Lower leg skin (tissue), 4 donors: ENCODE data around the gene SCML2. TPM values are rescaled to one million over a fixed set of nuclear protein-coding genes. Genes with fewer than 3 reads are reported as not detected.
A peak's percentile ranks its signal among the peaks of the same experiment; 100 is the strongest.
"Not testable (repeated sequence)": the region's sequence is repeated elsewhere in the genome, so short reads cannot be mapped to it uniquely, and the experiment has no call there.

ENCODE experiments used
- DNase-seq, 2 donors: peaks; one replicate each; pipeline ENCODE4 v3.0.0-alpha.2; 2019; ENCODE audit warnings: low spot score in 2 of 2
- H3K4me3 ChIP-seq: fragments of 200-600 bp; sonication (generic); 2 replicates; pipeline ENCODE4 v1.5.1; 2017; ENCODE audit warnings: mild to moderate bottlenecking, low read depth; ENCODE audit not compliant: poor library complexity, severe bottlenecking
- POLR2A ChIP-seq, 2 donors: fragments of 450-650 bp; IDR thresholded peaks; one replicate each; pipeline ENCODE4 v1.6.1; 2016 to 2017; ENCODE audit warnings: antibody characterized with exemption in 2 of 2, mild to moderate bottlenecking in 1 of 2, moderate library complexity in 1 of 2
- WGBS, 2 donors: methylation state at CpG; one replicate each; pipeline ENCODE4 v1.1.5; 2018; 5-methylcytosine and 5-hydroxymethylcytosine counted together
- intact Hi-C: fragments of 100-400 bp; cut with DNase I; formaldehyde crosslinking; loops from one replicate; pipeline ENCODE4 v1.15.0; 2023; ENCODE audit warnings: low total_unique reads
- total RNA-seq, 4 donors: library from RNA; depleted of rRNA; stranded (reverse); fragments of >200 nt; gene quantifications; one replicate each; pipeline ENCODE4 v1.1.0, GENCODE V29; 2016
- TF ChIP-seq, protein P1 (sequence below), 3 donors: fragments of 450-650 bp; IDR thresholded peaks; one replicate each; pipeline ENCODE4 v1.5.1; 2016; ENCODE audit warnings: antibody characterized with exemption in 3 of 3, mild to moderate bottlenecking in 3 of 3, moderate library complexity in 2 of 3

The SCML2 gene
- total RNA-seq, 4 donors from 2014 or later = 1.9 to 5.4 (median 3.5) TPM

DNA sequence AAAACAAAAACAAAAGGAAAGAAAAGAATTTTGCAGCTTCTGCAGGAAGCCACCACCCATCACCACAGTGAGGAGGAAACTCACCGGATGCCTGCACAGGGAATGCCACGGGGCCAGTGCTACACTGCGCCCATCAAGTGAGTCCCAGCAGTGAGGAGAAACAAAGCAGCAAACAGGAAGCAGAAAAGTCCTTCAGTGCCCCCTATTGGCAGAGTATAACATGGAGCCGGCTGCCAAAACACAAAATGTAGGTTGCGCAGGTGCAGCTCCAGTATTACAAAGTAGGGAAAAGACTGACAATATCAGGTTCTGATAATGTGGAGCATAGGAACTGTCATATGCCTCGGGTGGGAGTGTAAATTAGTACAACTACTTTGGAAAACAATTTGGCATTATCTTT is 23.3 kb upstream of the SCML2 start:
- H3K4me3 ChIP-seq = no peak overlapping the region
- DNase-seq = no peak
- intact Hi-C loops = no loop called here
- 21 to 39% methylated on average over 5 to 6 of the region's 6 CpGs for WGBS, 2 donors
- TF ChIP-seq, protein P1, sequence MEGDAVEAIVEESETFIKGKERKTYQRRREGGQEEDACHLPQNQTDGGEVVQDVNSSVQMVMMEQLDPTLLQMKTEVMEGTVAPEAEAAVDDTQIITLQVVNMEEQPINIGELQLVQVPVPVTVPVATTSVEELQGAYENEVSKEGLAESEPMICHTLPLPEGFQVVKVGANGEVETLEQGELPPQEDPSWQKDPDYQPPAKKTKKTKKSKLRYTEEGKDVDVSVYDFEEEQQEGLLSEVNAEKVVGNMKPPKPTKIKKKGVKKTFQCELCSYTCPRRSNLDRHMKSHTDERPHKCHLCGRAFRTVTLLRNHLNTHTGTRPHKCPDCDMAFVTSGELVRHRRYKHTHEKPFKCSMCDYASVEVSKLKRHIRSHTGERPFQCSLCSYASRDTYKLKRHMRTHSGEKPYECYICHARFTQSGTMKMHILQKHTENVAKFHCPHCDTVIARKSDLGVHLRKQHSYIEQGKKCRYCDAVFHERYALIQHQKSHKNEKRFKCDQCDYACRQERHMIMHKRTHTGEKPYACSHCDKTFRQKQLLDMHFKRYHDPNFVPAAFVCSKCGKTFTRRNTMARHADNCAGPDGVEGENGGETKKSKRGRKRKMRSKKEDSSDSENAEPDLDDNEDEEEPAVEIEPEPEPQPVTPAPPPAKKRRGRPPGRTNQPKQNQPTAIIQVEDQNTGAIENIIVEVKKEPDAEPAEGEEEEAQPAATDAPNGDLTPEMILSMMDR (IDR thresholded peaks at IDR 0.05) = no peak
- no peak for TF ChIP-seq POLR2A (IDR thresholded peaks at IDR 0.05)

DNA sequence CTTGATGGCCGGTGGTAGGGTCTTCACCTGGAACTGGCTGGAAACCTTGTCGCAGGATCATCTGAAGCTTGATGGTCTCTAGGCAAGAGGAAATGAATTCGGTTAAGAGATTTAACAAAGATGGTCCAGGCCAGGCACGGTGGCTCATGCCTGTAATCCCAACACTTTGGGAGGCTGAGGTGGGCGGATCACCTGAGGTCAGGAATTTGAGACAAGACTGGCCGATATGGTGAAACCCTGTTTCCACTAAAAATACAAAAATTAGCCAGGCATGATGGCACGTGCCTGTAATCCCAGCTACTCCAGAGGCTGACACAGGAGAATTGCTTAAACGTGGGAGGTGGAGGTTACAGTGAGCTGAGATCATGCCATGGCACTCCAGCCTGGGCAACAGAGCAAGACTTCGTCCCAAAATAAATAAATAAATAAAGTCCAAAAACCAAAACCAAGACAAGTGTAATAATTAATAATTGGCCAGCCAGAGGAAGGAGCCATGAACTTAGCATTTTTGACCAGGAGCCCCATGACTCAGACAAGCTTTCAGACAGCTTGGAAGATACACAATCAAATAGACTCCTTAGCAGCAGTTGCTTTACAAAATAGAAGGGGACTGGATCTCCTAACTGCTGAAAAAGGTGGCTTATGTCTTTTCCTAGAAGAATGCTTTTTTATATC is 20.8 kb upstream of the SCML2 start:
- intact Hi-C loops, H3K4me3 ChIP-seq: not testable (repeated sequence)
- 80 to 82% methylated on average over 9 of the region's 9 CpGs for WGBS, 2 donors
- DNase-seq = peak in 1 of 2 donors; percentile 64

DNA sequence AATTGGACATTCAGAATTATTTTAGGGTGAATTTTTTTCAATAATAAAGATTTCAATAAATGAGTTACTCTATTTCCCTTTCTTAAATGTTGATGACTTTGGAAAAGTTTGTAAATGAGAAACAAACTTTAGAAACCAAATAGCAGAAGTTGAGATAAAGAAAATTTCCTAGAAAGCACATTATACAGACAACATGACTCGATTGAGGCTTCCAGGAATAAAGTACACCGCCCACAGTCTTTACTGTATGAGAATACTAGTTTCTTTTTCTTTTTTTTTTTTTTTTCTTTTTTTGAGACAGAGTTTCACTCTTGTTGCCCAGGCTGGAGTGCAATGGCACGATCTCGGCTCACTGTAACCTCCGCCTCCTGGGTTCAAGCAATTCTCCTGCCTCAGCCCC is 14.6 kb upstream of the SCML2 start:
- H3K4me3 ChIP-seq, intact Hi-C loops, DNase-seq: not testable (repeated sequence)
- 44 to 64% methylated on average over 5 of the region's 5 CpGs for WGBS, 2 donors

DNA sequence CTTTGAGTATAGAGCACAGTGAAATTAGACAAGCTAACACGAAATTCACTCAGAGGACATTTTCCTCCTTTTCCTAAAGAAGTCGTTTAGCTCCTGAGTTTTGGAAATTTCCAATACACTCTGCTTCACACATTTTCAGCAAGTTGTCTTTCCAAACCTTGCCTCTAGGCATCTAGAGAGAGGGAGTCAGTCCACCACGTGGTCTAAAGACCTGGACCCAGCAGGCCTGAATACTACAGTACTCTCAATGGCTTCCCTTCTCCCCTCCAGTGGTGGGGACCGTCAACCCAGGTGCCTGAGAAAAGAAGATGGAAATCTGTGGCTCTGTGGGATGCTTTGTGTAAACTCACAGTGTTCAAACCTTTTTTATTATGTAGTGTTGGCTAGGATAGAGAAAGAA is 13.9 kb upstream of the SCML2 start:
- no peak overlapping the region for H3K4me3 ChIP-seq
- DNase-seq = no peak
- TF ChIP-seq, protein P1 (IDR thresholded peaks at IDR 0.05) = no peak
- no peak for TF ChIP-seq POLR2A (IDR thresholded peaks at IDR 0.05)
- WGBS, 2 donors = 52 to 54% methylated on average over 4 of the region's 4 CpGs
- intact Hi-C loops = no loop called here

DNA sequence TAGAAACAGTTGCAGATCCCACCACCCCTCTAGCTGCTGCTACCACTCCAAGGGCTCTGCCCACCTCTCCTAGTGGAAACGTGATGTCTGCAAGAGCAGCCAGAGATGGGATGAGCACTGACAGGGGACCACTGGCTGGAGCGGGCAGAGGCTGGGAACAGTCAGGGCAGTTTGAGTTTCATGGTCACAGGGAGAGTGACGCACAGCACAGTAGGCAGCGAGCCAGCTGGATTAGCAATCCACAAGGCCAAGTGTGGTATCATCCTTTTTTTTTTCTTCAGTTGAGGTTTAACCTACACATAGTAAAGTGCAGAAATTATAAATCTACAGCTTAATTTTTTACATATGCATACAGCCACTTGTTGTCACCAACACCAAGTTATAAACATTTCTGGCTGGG is 6.4 kb upstream of the SCML2 start:
- intact Hi-C loops = no loop called here
- no peak for TF ChIP-seq POLR2A (IDR thresholded peaks at IDR 0.05)
- TF ChIP-seq, protein P1 (IDR thresholded peaks at IDR 0.05) = no peak
- DNase-seq = no peak
- no peak overlapping the region for H3K4me3 ChIP-seq
- 59 to 78% methylated on average over 4 of the region's 4 CpGs for WGBS, 2 donors

DNA sequence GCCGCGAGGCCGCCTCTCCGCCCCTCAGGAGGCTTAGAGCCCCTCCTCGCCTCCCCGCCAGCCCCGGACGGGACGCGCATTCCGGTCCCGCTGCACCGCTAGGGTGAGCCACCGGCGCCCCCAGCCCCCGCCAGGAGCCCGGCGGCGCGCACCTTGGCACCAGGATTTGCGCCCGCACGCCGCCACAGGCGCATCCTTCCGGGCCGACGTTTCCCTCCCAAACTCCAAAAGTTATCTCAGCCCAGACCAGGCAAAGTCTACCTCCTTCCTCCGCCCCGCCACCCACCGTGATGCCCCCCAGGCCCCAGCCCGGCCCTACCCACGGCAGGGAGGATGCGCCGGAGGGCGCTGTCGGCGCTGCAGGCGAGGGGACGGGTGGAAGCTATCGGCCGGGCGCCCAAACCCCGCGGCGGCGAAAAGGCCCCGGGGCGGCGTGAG is 538 bp downstream of the SCML2 start:
- TF ChIP-seq POLR2A (IDR thresholded peaks at IDR 0.05) = no peak
- TF ChIP-seq, protein P1 (IDR thresholded peaks at IDR 0.05) = no peak
- DNase-seq = no peak
- peak overlapping the region; percentile 53 for H3K4me3 ChIP-seq
- 34% methylated on average over 43 of the region's 50 CpGs; no CpG with 5 or more reads in 1 of the 2 donors for WGBS, 2 donors
- intact Hi-C loops = no loop called here

DNA sequence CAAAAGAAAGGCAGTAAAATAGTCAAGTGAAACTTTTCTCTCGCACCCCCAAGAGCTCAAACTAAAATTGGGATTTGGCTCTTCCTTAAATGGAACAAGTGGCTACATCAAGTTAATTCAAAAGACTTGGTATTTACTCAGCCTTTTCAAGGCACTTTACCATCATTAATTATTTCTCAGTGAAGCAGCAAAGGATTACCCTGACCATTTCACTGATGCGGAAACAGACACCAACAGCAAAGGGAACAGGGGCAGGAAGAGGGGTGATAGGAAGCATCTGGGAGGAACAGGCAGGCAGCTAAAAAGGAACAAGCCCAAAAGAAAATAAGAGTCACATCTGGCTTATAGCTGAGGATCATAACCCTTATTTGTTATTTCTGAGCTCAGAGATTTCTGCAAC is 2.7 kb downstream of the SCML2 start:
- no peak for DNase-seq
- no peak for TF ChIP-seq POLR2A (IDR thresholded peaks at IDR 0.05)
- 84% methylated on average over 2 of the region's 2 CpGs for WGBS, 2 donors
- intact Hi-C loops = no loop called here
- no peak overlapping the region for H3K4me3 ChIP-seq
